Keratinocyte (primary cell): ENCODE measurements around the gene AGPS.

Experiments used
- CTCF ChIP-seq, 3 experiments: IDR thresholded peaks in 1 of 3; conservative IDR thresholded peaks in 1 of 3; optimal IDR thresholded peaks in 1 of 3; 2 replicates in 2 of 3; 3 replicates in 1 of 3; pipeline versions ENCODE3 to v1.5.1; 2011; ENCODE audit warnings: low read length in 3 of 3, mild to moderate bottlenecking in 3 of 3, moderate library complexity in 2 of 3, control low read depth in 1 of 3, inconsistent platforms in 1 of 3; ENCODE audit not compliant: insufficient read depth in 2 of 3; ENCODE audit errors: extremely low read depth in 1 of 3
- EZH2 ChIP-seq: IDR thresholded peaks from one replicate; pipeline ENCODE4 v1.6.1; 2012; ENCODE audit warnings: inconsistent platforms, mild to moderate bottlenecking, low read length, moderate library complexity

GRCh38 chr2:177413703-177414102 lies 21.1 kb downstream of the AGPS start:
- no peak for TF ChIP-seq CTCF (optimal IDR thresholded peaks at IDR 0.05 in 1 of 3, IDR thresholded peaks at IDR 0.05 in 1 of 3, conservative IDR thresholded peaks at IDR 0.05 in 1 of 3; ENCODE audit: extremely low read depth in 1 of 3, insufficient read depth in 2 of 3, low read length in 3 of 3)
- no peak for TF ChIP-seq EZH2
